Type B pancreatic cell (in vitro differentiated cells): Measurements from ENCODE around the gene ZNF391. TPM values are rescaled to one million over a fixed set of nuclear protein-coding genes. Genes with fewer than 3 reads are reported as not detected.
"Not testable (repeated sequence)": the region's sequence is repeated elsewhere in the genome, so short reads cannot be mapped to it uniquely, and the experiment has no call there.

Experiments used
- DNase-seq: peaks from one replicate; pipeline ENCODE4 v3.0.0; 2021; ENCODE audit warnings: mixed read lengths; ENCODE audit not compliant: unreplicated experiment; ENCODE audit errors: extremely low spot score
- H3K27ac Mint-ChIP-seq: 2 replicates; pipeline ENCODE4 v1.8.0; 2021; ENCODE audit warnings: mild to moderate bottlenecking, mixed read lengths
- H3K27me3 Mint-ChIP-seq: 2 replicates; pipeline ENCODE4 v1.8.0; 2021; ENCODE audit warnings: mixed read lengths
- H3K36me3 Mint-ChIP-seq: 2 replicates; pipeline ENCODE4 v1.8.0; 2021; ENCODE audit warnings: mixed read lengths
- H3K4me1 Mint-ChIP-seq: one replicate; pipeline ENCODE4 v1.8.0; 2021; ENCODE audit warnings: mixed read lengths; ENCODE audit not compliant: unreplicated experiment
- H3K4me3 Mint-ChIP-seq: 2 replicates; pipeline ENCODE4 v1.8.0; 2021; ENCODE audit warnings: mild to moderate bottlenecking, mixed read lengths
- H3K9me3 Mint-ChIP-seq: 2 replicates; pipeline ENCODE4 v1.8.0; 2021; ENCODE audit warnings: mixed read lengths
- total RNA-seq: library from RNA; stranded (reverse); gene quantifications from 2 replicates; pipeline ENCODE4 v1.2.1, GENCODE V29; 2021; ENCODE audit warnings: low replicate concordance
- TF ChIP-seq, protein P1 (sequence below): fragments of 200-600 bp; sonication (generic); conservative IDR thresholded peaks from 2 replicates; pipeline ENCODE4 v1.5.0; 2021; ENCODE audit warnings: antibody characterized with exemption, mild to moderate bottlenecking

Gene ZNF391
- total RNA-seq, 1 donor from 2014 or later = 8.4 TPM

DNA sequence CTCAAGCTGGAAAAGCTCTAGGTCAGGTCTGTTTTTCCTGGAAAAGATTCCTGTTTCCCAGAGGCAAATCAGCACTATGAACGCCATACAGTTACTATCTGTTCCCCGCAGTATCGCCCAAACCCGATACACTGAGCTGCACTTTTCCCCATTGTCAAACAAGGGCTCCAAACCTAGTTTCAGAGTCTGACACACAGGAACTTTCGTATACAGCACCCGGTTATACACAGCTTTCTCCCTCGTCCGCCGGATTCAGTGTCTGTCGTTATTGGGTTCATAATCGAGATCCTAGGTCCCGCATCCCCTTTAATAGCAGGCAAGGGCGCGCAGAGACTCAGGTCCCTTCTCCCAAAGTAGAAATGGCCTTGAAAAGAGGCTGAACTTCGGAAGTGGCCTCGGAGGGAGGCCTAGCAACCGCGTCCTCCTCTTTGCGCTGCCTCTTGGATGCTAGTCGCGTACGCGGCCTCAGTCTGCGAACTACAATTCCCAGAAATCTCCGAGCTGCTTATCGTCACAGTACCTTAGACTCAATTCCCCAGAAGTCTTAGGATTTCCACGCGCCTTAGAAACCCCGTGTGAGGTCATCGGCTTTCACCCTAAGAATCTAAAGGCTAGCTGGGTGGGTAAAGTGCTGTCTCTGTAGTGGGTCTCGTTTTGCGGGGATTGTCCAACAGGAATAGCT lies 34.2 kb downstream of the ZNF391 start:
- H3K27me3 Mint-ChIP-seq = peaks cover 6% of the 10 kb centered on the region
- TF ChIP-seq, protein P1, sequence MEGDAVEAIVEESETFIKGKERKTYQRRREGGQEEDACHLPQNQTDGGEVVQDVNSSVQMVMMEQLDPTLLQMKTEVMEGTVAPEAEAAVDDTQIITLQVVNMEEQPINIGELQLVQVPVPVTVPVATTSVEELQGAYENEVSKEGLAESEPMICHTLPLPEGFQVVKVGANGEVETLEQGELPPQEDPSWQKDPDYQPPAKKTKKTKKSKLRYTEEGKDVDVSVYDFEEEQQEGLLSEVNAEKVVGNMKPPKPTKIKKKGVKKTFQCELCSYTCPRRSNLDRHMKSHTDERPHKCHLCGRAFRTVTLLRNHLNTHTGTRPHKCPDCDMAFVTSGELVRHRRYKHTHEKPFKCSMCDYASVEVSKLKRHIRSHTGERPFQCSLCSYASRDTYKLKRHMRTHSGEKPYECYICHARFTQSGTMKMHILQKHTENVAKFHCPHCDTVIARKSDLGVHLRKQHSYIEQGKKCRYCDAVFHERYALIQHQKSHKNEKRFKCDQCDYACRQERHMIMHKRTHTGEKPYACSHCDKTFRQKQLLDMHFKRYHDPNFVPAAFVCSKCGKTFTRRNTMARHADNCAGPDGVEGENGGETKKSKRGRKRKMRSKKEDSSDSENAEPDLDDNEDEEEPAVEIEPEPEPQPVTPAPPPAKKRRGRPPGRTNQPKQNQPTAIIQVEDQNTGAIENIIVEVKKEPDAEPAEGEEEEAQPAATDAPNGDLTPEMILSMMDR = no peak
- H3K4me3 Mint-ChIP-seq = no peak overlapping the region
- no peaks in the 10 kb centered on the region for H3K9me3 Mint-ChIP-seq
- H3K4me1 Mint-ChIP-seq = no peaks in the 10 kb centered on the region
- no peak overlapping the region for H3K27ac Mint-ChIP-seq
- no peaks in the 10 kb centered on the region for H3K36me3 Mint-ChIP-seq
- DNase-seq = no peak

DNA sequence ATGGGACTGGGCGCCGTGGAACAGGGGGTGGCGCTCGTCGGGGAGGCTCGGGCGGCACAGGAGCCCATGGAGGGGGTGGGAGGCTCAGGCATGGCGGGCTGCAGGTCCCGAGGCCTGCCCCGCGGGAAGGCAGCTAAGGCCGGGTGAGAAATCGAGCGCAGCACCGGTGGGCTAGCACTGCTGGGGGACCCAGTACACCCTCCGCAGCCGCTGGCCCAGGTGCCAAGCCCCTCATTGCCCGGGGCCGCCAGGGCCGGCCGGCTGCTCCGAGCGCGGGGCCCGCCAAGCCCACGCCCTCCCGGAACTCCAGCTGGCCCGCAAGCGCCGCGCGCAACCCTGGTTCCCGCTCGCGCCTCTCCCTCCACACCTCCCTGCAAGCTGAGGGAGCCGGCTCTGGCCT lies 36.3 kb downstream of the ZNF391 start:
- not testable (repeated sequence) for H3K9me3 Mint-ChIP-seq, H3K27ac Mint-ChIP-seq, H3K4me1 Mint-ChIP-seq, DNase-seq, H3K27me3 Mint-ChIP-seq, H3K4me3 Mint-ChIP-seq, H3K36me3 Mint-ChIP-seq

GRCh38 chr6:27426045-27426620 lies 37.6 kb downstream of the ZNF391 start:
- Mint-ChIP-seq H3K36me3 (no peaks in the 10 kb centered on the region), H3K9me3 (peaks cover 5% of the 10 kb centered on the region), H3K4me1 (no peaks in the 10 kb centered on the region), H3K27me3 (no peaks in the 10 kb centered on the region), H3K27ac (no peak overlapping the region), H3K4me3 (no peak overlapping the region)
- DNase-seq = no peak
- TF ChIP-seq, protein P1 = no peak

GRCh38 chr6:27428502-27428901 lies 39.9 kb downstream of the ZNF391 start:
- Mint-ChIP-seq H3K27ac (no peak overlapping the region), H3K4me3 (no peak overlapping the region), H3K9me3 (peaks cover 5% of the 10 kb centered on the region), H3K4me1 (no peaks in the 10 kb centered on the region), H3K36me3 (no peaks in the 10 kb centered on the region), H3K27me3 (no peaks in the 10 kb centered on the region)
- no peak for DNase-seq
- TF ChIP-seq, protein P1 = no peak

DNA sequence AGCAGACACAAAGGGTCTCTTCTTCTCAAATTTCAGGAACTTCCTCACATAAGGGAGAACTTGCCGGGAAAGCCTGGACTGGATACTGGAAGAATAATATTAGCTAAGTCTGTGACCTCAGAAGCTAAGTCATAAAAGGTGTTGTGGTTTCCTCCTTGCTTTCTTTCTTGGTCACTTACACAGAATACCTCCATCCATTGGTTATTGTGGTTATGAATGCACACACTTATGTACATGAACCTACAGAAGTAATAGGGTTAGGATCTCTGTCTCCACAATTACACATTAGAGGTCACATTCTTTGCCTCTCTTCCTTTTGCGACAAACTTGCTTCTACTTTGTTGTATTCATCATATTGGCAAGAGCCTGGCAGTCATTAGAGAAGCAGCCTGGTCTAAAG lies 40.4 kb downstream of the ZNF391 start:
- H3K4me3 Mint-ChIP-seq = no peak overlapping the region
- peaks cover 8% of the 10 kb centered on the region for H3K9me3 Mint-ChIP-seq
- TF ChIP-seq, protein P1 = no peak
- DNase-seq = no peak
- H3K36me3 Mint-ChIP-seq = no peaks in the 10 kb centered on the region
- no peaks in the 10 kb centered on the region for H3K27me3 Mint-ChIP-seq
- H3K27ac Mint-ChIP-seq = no peak overlapping the region
- no peaks in the 10 kb centered on the region for H3K4me1 Mint-ChIP-seq

DNA sequence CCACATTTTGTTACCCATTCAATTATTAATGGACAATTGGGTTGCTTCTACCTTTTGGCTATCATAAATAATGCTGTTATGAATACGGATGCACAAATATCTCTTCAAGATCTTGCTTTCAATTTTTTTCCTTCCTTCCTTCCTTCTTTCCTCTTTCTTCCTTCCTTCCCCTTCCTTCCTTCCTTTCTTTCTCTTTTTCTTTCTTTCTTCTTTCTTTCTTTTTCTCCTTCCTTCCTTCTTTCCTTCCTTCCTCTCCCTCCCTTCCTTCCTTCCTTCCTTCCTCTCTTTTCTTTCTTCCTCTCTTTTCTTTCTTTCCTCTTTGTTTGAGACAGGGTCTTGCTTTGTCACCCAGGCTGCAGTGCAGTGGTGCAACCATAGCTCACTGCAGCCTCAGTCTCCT lies 45.2 kb downstream of the ZNF391 start:
- Mint-ChIP-seq H3K4me3 (no peak overlapping the region), H3K9me3 (peaks cover 9% of the 10 kb centered on the region), H3K27me3 (peaks cover 4% of the 10 kb centered on the region), H3K27ac (no peak overlapping the region), H3K36me3 (no peaks in the 10 kb centered on the region), H3K4me1 (no peaks in the 10 kb centered on the region)
- TF ChIP-seq, protein P1 = no peak
- DNase-seq = no peak
